HepG2 (cell line): Measurements from ENCODE around the gene PRR20E. TPM values are rescaled to one million over a fixed set of nuclear protein-coding genes. Genes with fewer than 3 reads are reported as not detected.
"Not testable (repeated sequence)": the region's sequence is repeated elsewhere in the genome, so short reads cannot be mapped to it uniquely, and the experiment has no call there.

Experiments
- ATAC-seq: fragments of 200-7000 bp; cut with Tn5 transposase; 3 replicates; pipeline ENCODE4 v1.9.1; 2020; ENCODE audit warnings: mild to moderate bottlenecking, moderate library complexity
- BruUV-seq: library from RNA; stranded (reverse); fragments of 400-500 nt; replicated peaks from 2 replicates; lab custom pipeline; 2021; lab: Mats Ljungman, UMichigan
- CTCF ChIA-PET: fragments of 300-600 bp; formaldehyde crosslinking; extraction: SDS; loops from one replicate; lab custom pipeline; 2021; ENCODE audit warnings: low total read pairs, inconsistent platforms, low intra/inter-chr PET ratio; lab: Yijun Ruan, JAX
- POLR2A ChIA-PET: fragments of 350-600 bp; sonication (Branson Sonifier 250); formaldehyde crosslinking; loops from one replicate; lab custom pipeline; 2020; ENCODE audit warnings: antibody characterized with exemption, inconsistent platforms; lab: Yijun Ruan, JAX
- DNase-seq: peaks from one replicate; pipeline ENCODE4 v3.0.0-alpha.2; 2015; ENCODE audit warnings: low spot score
- FAIRE-seq: peaks from 3 replicates; lab custom pipeline; 2011; peaks lifted over from hg19 to GRCh38; lab: Jason Lieb, UNC
- H2AFZ ChIP-seq: one replicate; pipeline ENCODE4 v1.6.1; 2011; ENCODE audit warnings: low read length, inconsistent platforms
- H3K27ac ChIP-seq: fragments of 300-600 bp; 3 replicates; pipeline ENCODE4 v1.8.0; 2011; ENCODE audit warnings: mixed run types, mild to moderate bottlenecking, mixed read lengths, low read length, inconsistent platforms; ENCODE audit not compliant: insufficient read depth; ENCODE audit errors: extremely low read length
- H3K27me3 ChIP-seq, 2 experiments: fragments of 200-600 bp in 1 of 2; 2 replicates in 1 of 2; 3 replicates in 1 of 2; pipeline versions ENCODE4 v1.6.0 to v1.8.0; 2011; ENCODE audit warnings: low read length in 2 of 2, mild to moderate bottlenecking in 2 of 2, moderate library complexity in 2 of 2, inconsistent platforms in 1 of 2; ENCODE audit not compliant: insufficient read depth in 2 of 2, control insufficient read depth in 1 of 2
- H3K36me3 ChIP-seq, 2 experiments: fragments of 200-600 bp in 1 of 2; replicated peaks in 1 of 2; 2 replicates in 1 of 2; 3 replicates in 1 of 2; pipeline versions ENCODE4 v1.5.1 to v1.8.0; 2011; ENCODE audit warnings: low read length in 2 of 2, inconsistent platforms in 1 of 2; ENCODE audit not compliant: insufficient read depth in 2 of 2, control insufficient read depth in 1 of 2
- H3K4me1 ChIP-seq: 2 replicates; pipeline ENCODE4 v1.5.1; 2012; ENCODE audit warnings: low read length, inconsistent platforms; ENCODE audit not compliant: insufficient read depth
- H3K4me2 ChIP-seq: 2 replicates; pipeline ENCODE4 v1.6.0; 2011; ENCODE audit warnings: low read depth, low read length, inconsistent platforms
- H3K4me3 ChIP-seq, 3 experiments: fragments of 200-600 bp in 1 of 3; sonication (generic), shearing (Covaris generic) in 1 of 3; replicated peaks in 1 of 3; 2 replicates each; pipeline ENCODE4 v1.5.1; 2011 to 2016; ENCODE audit warnings: low read length in 3 of 3, inconsistent platforms in 2 of 3, low read depth in 2 of 3, mild to moderate bottlenecking in 2 of 3, control low read depth in 1 of 3, mixed read lengths in 1 of 3; ENCODE audit not compliant: insufficient read depth in 1 of 3
- H3K79me2 ChIP-seq: one replicate; pipeline ENCODE4 v1.6.1; 2011; ENCODE audit warnings: low read length, inconsistent platforms; ENCODE audit not compliant: insufficient read depth
- H3K9ac ChIP-seq: 2 replicates; pipeline ENCODE4 v1.6.0; 2011; ENCODE audit warnings: mild to moderate bottlenecking, low read depth, low read length, inconsistent platforms; ENCODE audit not compliant: insufficient read depth
- H3K9me3 ChIP-seq: 2 replicates; pipeline ENCODE4 v1.5.1; 2012; ENCODE audit warnings: mild to moderate bottlenecking, low read length
- H4K20me1 ChIP-seq: 2 replicates; pipeline ENCODE4 v1.6.0; 2011; ENCODE audit warnings: inconsistent platforms, mild to moderate bottlenecking, low read length, moderate library complexity; ENCODE audit not compliant: insufficient read depth
- ZNF7 ChIP-seq: IDR thresholded peaks from 2 replicates; pipeline ENCODE4 v1.6.1; 2016; ENCODE audit warnings: missing biosample characterization, missing genetic modification reagents
- WGBS: methylation state at CpG from one replicate; pipeline ENCODE4 v1.1.6; 2017; ENCODE audit warnings: low lambda C conversion rate; 5-methylcytosine and 5-hydroxymethylcytosine counted together
- in situ Hi-C: cut with HindIII; loops from 2 replicates; pipeline ENCODE4 v1.10.0; 2017; ENCODE audit warnings: low pct_unique_long_range_greater_than_20kb; ENCODE audit not compliant: extremely low pct_ligation_motif_present
- intact Hi-C: fragments of 100-400 bp; cut with micrococcal nuclease; formaldehyde crosslinking; loops from one replicate; pipeline ENCODE4 v1.10.0; 2022; ENCODE audit not compliant: unreplicated experiment
- polyA plus RNA-seq, 8 experiments: library from polyadenylated mRNA; depleted of rRNA in 3 of 8; stranded (reverse) in 7 of 8; unstranded in 1 of 8; fragments of >200 nt; fragmentation: Illumina TruSeq in 4 of 8; extraction: Trizol in 4 of 8; gene quantifications; 2 replicates each; pipeline versions ENCODE4 v1.2.1 to v1.2.3, GENCODE V29; 2011 to 2016; ENCODE audit warnings: low read depth in 4 of 8, missing spikeins in 1 of 8, mixed read lengths in 1 of 8; ENCODE audit not compliant: insufficient read depth in 1 of 8
- total RNA-seq, 5 experiments: library from RNA; depleted of rRNA; stranded (reverse); fragments of >200 nt; fragmentation: Illumina TruSeq; extraction: Trizol; gene quantifications; 2 replicates each; pipeline ENCODE4 v1.2.3, GENCODE V29; 2016; ENCODE audit warnings: low read depth in 1 of 5
- TF ChIP-seq, protein P1 (sequence below), 2 experiments: sonication (generic) in 1 of 2; formaldehyde crosslinking in 1 of 2; IDR thresholded peaks; 2 replicates each; pipeline versions ENCODE4 v1.4.0 to v1.6.1; 2016 to 2020; ENCODE audit warnings: borderline replicate concordance in 1 of 2, low read depth in 1 of 2, mild to moderate bottlenecking in 1 of 2, missing genetic modification reagents in 1 of 2
- TF ChIP-seq, protein P2 (sequence below): sonication (generic); formaldehyde crosslinking; conservative IDR thresholded peaks from 2 replicates; pipeline ENCODE4 v1.4.0; 2020; ENCODE audit warnings: missing genetic modification reagents
- TF ChIP-seq, protein P3 (sequence below), 2 experiments: IDR thresholded peaks; 2 replicates each; pipeline ENCODE4 v1.6.1; 2011 to 2012; ENCODE audit warnings: low read length in 2 of 2, borderline replicate concordance in 1 of 2, low read depth in 1 of 2, mild to moderate bottlenecking in 1 of 2, moderate library complexity in 1 of 2

The PRR20E gene
- total and polyA plus RNA-seq, 2 of the 13 experiments (the other 11 are each of a cell fraction or from before 2014, with no cell fraction given): not detected

DNA sequence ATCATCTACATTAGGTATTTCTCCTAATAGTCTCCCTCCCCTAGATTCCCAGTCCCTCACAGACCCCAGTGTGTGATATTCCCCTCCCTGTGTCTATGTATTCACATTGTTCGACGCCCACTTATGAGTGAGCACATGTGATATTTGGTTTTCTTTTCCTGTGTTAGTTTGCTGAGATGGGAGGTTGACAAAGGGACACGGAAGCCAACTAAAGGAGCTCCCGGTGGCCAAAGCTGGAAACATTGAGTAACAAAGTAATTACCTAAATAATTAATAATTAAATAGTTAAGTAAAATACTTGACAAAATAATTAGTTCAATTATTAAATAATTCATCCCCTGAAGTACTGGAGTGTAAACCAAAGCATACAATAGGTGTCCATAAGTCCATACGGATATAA is 28.0 kb upstream of the PRR20E start (continued):
- TF ChIP-seq, protein P1, sequence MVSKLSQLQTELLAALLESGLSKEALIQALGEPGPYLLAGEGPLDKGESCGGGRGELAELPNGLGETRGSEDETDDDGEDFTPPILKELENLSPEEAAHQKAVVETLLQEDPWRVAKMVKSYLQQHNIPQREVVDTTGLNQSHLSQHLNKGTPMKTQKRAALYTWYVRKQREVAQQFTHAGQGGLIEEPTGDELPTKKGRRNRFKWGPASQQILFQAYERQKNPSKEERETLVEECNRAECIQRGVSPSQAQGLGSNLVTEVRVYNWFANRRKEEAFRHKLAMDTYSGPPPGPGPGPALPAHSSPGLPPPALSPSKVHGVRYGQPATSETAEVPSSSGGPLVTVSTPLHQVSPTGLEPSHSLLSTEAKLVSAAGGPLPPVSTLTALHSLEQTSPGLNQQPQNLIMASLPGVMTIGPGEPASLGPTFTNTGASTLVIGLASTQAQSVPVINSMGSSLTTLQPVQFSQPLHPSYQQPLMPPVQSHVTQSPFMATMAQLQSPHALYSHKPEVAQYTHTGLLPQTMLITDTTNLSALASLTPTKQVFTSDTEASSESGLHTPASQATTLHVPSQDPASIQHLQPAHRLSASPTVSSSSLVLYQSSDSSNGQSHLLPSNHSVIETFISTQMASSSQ (IDR thresholded peaks at IDR 0.05; ENCODE audit: low read depth): no peak
- TF ChIP-seq, protein P1 (CRISPR knock-in tag; IDR thresholded peaks at IDR 0.05; ENCODE audit: borderline replicate concordance): no peak
- TF ChIP-seq ZNF7: no peak
- TF ChIP-seq, protein P2, sequence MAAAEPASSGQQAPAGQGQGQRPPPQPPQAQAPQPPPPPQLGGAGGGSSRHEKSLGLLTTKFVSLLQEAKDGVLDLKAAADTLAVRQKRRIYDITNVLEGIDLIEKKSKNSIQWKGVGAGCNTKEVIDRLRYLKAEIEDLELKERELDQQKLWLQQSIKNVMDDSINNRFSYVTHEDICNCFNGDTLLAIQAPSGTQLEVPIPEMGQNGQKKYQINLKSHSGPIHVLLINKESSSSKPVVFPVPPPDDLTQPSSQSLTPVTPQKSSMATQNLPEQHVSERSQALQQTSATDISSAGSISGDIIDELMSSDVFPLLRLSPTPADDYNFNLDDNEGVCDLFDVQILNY (CRISPR knock-in tag): no peak
- TF ChIP-seq, protein P3, sequence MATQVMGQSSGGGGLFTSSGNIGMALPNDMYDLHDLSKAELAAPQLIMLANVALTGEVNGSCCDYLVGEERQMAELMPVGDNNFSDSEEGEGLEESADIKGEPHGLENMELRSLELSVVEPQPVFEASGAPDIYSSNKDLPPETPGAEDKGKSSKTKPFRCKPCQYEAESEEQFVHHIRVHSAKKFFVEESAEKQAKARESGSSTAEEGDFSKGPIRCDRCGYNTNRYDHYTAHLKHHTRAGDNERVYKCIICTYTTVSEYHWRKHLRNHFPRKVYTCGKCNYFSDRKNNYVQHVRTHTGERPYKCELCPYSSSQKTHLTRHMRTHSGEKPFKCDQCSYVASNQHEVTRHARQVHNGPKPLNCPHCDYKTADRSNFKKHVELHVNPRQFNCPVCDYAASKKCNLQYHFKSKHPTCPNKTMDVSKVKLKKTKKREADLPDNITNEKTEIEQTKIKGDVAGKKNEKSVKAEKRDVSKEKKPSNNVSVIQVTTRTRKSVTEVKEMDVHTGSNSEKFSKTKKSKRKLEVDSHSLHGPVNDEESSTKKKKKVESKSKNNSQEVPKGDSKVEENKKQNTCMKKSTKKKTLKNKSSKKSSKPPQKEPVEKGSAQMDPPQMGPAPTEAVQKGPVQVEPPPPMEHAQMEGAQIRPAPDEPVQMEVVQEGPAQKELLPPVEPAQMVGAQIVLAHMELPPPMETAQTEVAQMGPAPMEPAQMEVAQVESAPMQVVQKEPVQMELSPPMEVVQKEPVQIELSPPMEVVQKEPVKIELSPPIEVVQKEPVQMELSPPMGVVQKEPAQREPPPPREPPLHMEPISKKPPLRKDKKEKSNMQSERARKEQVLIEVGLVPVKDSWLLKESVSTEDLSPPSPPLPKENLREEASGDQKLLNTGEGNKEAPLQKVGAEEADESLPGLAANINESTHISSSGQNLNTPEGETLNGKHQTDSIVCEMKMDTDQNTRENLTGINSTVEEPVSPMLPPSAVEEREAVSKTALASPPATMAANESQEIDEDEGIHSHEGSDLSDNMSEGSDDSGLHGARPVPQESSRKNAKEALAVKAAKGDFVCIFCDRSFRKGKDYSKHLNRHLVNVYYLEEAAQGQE (IDR thresholded peaks at IDR 0.05; ENCODE audit: borderline replicate concordance in 1 of 2, low read depth in 1 of 2, low read length in 2 of 2): no peak

DNA sequence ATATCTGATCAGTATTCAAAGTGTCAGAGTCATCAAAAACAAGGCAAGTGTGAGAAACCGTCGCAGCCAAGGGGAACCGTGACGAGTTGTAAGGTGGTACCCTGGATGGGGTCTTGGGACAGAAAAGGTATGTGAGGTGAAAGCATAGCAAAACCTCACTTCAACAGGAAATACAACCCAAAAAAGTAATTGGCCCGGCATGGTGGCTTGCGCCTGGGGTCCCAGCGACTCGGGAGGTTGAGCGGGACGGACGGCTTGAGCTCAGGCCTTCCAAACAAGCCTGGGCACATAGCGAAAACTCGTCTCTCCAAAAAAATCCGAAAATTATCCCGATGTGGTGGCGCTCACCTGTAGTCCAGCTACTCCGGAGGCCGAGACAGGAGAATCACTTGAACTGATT is 27.2 kb upstream of the PRR20E start:
- H3K4me1 ChIP-seq, H3K4me2 ChIP-seq, POLR2A ChIA-PET, H3K4me3 ChIP-seq, BruUV-seq, intact Hi-C loops, H3K27me3 ChIP-seq, H4K20me1 ChIP-seq, H3K36me3 ChIP-seq, H2AFZ ChIP-seq, in situ Hi-C loops, CTCF ChIA-PET, DNase-seq, H3K79me2 ChIP-seq, ATAC-seq, H3K27ac ChIP-seq, FAIRE-seq, H3K9ac ChIP-seq: not testable (repeated sequence)
- 95% methylated on average over 8 of the region's 18 CpGs for WGBS
- H3K9me3 ChIP-seq: peaks cover 30% of the 10 kb centered on the region

DNA sequence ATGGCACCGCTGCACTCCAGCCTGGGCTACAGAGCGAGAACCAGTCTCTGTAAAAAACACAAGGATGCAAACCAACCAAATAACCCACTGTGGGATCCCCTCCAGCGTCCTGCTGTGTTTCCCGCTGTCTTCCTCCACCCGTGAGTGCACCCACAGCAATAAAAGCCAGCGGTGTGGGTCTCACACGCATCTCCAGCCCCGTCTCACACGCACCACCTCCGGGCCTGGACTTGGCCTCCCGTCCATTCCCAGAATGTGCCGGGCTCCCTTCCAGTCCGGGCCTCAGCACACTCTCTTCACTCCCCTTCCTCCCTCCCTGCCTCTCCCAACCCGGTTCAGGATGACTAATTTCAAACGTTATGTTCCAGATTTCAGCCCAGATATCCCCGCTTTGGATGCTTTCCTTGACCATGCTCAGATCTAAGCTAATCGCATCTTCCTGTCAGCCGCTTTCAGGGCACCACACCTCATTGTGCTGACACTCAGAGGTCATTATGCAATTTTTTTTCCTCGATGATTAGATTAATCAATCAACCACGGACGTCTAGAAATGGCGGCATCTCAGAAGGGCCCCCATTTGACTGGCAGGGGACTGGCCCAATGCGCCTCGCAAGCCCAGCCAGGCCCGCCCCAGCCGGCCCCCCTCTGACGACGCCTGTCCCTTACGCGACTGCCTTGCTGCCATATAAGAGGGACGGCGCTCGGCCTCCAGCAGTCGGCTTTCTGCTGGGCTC is 26.6 kb upstream of the PRR20E start, which contains the start of gene PRR20A:
Gene PRR20A, plus strand, starts transcription at position 684 of the 734 bp plus-strand sequence. CDS start 387 bp downstream, outside the sequence.
- CTCF ChIA-PET, H3K27me3 ChIP-seq, H3K36me3 ChIP-seq, DNase-seq, H3K4me3 ChIP-seq, H3K4me1 ChIP-seq, in situ Hi-C loops, POLR2A ChIA-PET, H3K27ac ChIP-seq, FAIRE-seq, H3K79me2 ChIP-seq, H4K20me1 ChIP-seq, BruUV-seq, ATAC-seq, H3K9ac ChIP-seq, H3K4me2 ChIP-seq, intact Hi-C loops, H2AFZ ChIP-seq: not testable (repeated sequence)
- WGBS: 89% methylated on average over 11 of the region's 34 CpGs
- peaks cover 26% of the 10 kb centered on the region for H3K9me3 ChIP-seq
